GM23248 (cell line): ENCODE measurements around the gene ANKRD9.

Source experiments
- EZH2 ChIP-seq: fragments of 200-600 bp; sonication (generic); IDR thresholded peaks from 2 replicates; pipeline ENCODE4 v1.6.1; 2018; ENCODE audit warnings: antibody characterized with exemption, mild to moderate bottlenecking; ENCODE audit not compliant: insufficient read depth, poor library complexity, severe bottlenecking
- EZH2phosphoT487 ChIP-seq: fragments of 200-600 bp; sonication (generic); IDR thresholded peaks from 2 replicates; pipeline ENCODE4 v1.6.1; 2018; ENCODE audit warnings: antibody characterized with exemption, moderate library complexity, mild to moderate bottlenecking, low read depth; ENCODE audit not compliant: insufficient read depth

- TF ChIP-seq EZH2 (no peak), EZH2phosphoT487 (no peak)
Measured at GRCh38 chr14:102454711-102455110, 54.9 kb downstream of the ANKRD9 start.
